Measurements from ENCODE around the gene DLX2.

GRCh38 chr2:172119089-172119488 lies 16.4 kb upstream of the DLX2 start:
- TF ChIP-seq CTCF (IDR thresholded peaks at IDR 0.05) (no peak), EP300 (IDR thresholded peaks at IDR 0.05) (no peak)
